Activated CD4-positive, alpha-beta T cell treated with anti-CD3 and anti-CD28 coated beads, Interleukin-10, Interleukin-2, amounts not matched to agents 100 ng/mL and 50 ng/mL, durations not matched to agents 16 hours and 8 hours (primary cell): ENCODE results near the gene GJB4.
"Not testable (repeated sequence)": the region's sequence is repeated elsewhere in the genome, so short reads cannot be mapped to it uniquely, and the experiment has no call there.

Source experiments
- DNase-seq: peaks from one replicate; pipeline ENCODE4 v3.0.0-alpha.2; 2020

The GJB4 gene

GRCh38 chr1:34808051-34808810, 48.7 kb downstream of the GJB4 start:
- no peak for DNase-seq

DNA sequence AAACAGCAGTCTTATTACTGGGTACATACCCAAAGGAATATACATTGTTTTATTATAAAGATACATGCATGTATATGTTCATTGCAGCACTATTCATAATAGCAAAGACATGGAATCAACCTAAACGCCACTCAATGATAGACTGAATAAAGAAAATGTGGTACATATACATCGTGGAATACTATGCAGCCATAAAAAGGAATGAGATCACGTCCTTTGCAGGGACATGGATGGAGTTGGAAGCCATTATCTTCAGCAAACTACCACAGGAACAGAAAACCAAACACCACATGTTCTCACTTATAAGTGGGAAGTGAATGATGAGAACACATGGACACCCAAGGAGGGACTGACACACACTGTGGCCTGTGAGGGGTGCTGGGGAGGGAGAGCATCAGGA, 51.2 kb downstream of the GJB4 start:
- not testable (repeated sequence) for DNase-seq
